HG03354 (cell line): Measurements from ENCODE around the gene IFNGR1.

Experiments used
- ATAC-seq: cut with Tn5 transposase; IDR thresholded peaks from one replicate; pipeline ENCODE4 v1.9.1; 2021; ENCODE audit warnings: mild to moderate bottlenecking; ENCODE audit not compliant: unreplicated experiment, poor library complexity, severe bottlenecking

The IFNGR1 gene

GRCh38 chr6:137162692-137163306 is 56.4 kb downstream of the IFNGR1 start:
- no peak for ATAC-seq

GRCh38 chr6:137161949-137162348 is 57.2 kb downstream of the IFNGR1 start:
- no peak for ATAC-seq

GRCh38 chr6:137160763-137161162 is 58.4 kb downstream of the IFNGR1 start:
- no peak for ATAC-seq

GRCh38 chr6:137159912-137160311 is 59.3 kb downstream of the IFNGR1 start:
- no peak for ATAC-seq

GRCh38 chr6:137157601-137158000 is 61.6 kb downstream of the IFNGR1 start:
- no peak for ATAC-seq

GRCh38 chr6:137156650-137157049 is 62.5 kb downstream of the IFNGR1 start:
- no peak for ATAC-seq

GRCh38 chr6:137155830-137156229 is 63.4 kb downstream of the IFNGR1 start:
- no peak for ATAC-seq

- ATAC-seq, result no peak
Measured at GRCh38 chr6:137150072-137150471, 69.1 kb downstream of the IFNGR1 start.

- ATAC-seq, result no peak
Measured at GRCh38 chr6:137149035-137149393, 70.2 kb downstream of the IFNGR1 start.

- no peak for ATAC-seq
Measured at GRCh38 chr6:137148306-137149034, 70.7 kb downstream of the IFNGR1 start.
